C4-2B (cell line): ENCODE data around the gene MITF.

Experiments
- ZFX ChIP-seq: fragments of 450-650 bp; IDR thresholded peaks from 2 replicates; pipeline ENCODE4 v1.6.1; 2017
- TF ChIP-seq, protein P1 (sequence below): fragments of 450-650 bp; conservative IDR thresholded peaks from 2 replicates; pipeline ENCODE4 v1.5.1; 2017; ENCODE audit warnings: mild to moderate bottlenecking

DNA sequence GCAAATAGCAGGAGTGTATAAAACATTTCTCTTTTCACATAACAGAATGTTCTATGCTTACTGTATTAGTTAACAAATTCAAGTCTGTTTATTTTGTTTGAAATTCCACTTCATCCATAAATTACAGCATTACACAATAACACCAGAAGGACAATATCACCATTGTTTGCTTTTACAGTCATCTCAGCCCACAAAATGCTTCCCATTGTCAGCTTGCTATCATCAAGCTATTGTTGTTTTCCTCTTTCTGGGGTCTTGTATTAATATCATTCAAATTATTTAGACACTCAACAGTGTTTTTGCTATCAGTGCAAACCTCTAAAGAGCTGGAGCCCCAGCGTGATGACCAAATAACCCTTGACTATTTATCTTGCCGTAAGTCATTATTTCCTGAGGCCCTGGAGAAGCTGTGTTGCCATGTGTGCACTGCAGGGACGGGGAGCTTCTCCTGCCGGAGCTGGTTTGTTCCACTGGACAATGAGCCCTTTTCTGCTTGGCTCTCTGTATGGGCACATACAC, 261.4 kb downstream of the MITF start:
- TF ChIP-seq, protein P1, sequence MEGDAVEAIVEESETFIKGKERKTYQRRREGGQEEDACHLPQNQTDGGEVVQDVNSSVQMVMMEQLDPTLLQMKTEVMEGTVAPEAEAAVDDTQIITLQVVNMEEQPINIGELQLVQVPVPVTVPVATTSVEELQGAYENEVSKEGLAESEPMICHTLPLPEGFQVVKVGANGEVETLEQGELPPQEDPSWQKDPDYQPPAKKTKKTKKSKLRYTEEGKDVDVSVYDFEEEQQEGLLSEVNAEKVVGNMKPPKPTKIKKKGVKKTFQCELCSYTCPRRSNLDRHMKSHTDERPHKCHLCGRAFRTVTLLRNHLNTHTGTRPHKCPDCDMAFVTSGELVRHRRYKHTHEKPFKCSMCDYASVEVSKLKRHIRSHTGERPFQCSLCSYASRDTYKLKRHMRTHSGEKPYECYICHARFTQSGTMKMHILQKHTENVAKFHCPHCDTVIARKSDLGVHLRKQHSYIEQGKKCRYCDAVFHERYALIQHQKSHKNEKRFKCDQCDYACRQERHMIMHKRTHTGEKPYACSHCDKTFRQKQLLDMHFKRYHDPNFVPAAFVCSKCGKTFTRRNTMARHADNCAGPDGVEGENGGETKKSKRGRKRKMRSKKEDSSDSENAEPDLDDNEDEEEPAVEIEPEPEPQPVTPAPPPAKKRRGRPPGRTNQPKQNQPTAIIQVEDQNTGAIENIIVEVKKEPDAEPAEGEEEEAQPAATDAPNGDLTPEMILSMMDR: no peak
- no peak for TF ChIP-seq ZFX
